ENCODE measurements around the gene NDUFS1. TPM values are rescaled to one million over a fixed set of nuclear protein-coding genes. Genes with fewer than 3 reads are reported as not detected.
"Not testable (repeated sequence)": the region's sequence is repeated elsewhere in the genome, so short reads cannot be mapped to it uniquely, and the experiment has no call there.

Gene NDUFS1
- total and polyA plus RNA-seq, 2 experiments from 2014 or later = 34.5 to 97.9 TPM

DNA sequence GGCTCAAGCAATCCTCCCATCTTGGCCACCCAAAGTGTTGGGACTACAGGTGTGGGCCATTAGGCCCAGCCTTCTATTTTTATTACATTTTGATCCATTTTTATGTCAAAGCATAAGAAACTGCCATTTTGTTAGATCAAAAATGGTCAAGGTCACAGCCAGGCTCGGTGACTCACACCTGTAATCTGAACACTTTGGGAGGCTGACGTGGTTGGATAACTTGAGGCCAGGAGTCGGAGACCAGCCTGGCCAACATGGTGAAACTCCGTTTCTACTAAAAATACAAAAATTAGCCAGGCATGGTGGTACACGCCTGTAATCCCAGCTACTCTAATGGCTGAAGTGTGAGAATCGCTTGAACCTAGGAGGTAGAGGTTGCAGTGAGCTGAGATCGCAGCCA, 49.7 kb upstream of the NDUFS1 start:
- Histone ChIP-seq H3K9me2 (ENCODE audit: insufficient read depth) (no peaks in the 10 kb centered on the region), H2AFZ (no peak overlapping the region), H3K4me2 (no peak overlapping the region), H3K27me3 (ENCODE audit: insufficient read depth) (no peaks in the 10 kb centered on the region), H3K27ac (ENCODE audit: low read depth) (no peak overlapping the region; the same call in 1 of the 2 replicates), H3K4me1 (ENCODE audit: insufficient read depth) (peaks cover 28% of the 10 kb centered on the region), H4K20me1 (replicated peaks; ENCODE audit: insufficient read depth) (no peaks in the 10 kb centered on the region), H3K79me2 (replicated peaks; ENCODE audit: insufficient read depth) (no peaks in the 10 kb centered on the region), H3F3A (replicated peaks; ENCODE audit: low read depth) (no peaks in the 10 kb centered on the region), H3K36me3 (ENCODE audit: insufficient read depth) (no peaks in the 10 kb centered on the region), H3K4me3 (no peak overlapping the region)
- H3K4me1 Mint-ChIP-seq = peaks cover 28% of the 10 kb centered on the region
- no peaks in the 10 kb centered on the region for H3K9me3 Mint-ChIP-seq
- H3K27me3 Mint-ChIP-seq (ENCODE audit: insufficient read depth, low read depth, poor library complexity) = no peaks in the 10 kb centered on the region
- no peak overlapping the region for H3K27ac Mint-ChIP-seq
- no peaks in the 10 kb centered on the region for H3K36me3 Mint-ChIP-seq (ENCODE audit: low read depth)
- no peak for TF ChIP-seq STAT1 (IDR thresholded peaks at IDR 0.05; ENCODE audit: unreplicated experiment)
- no peak for TF ChIP-seq ZNF331 (CRISPR knock-in tag; IDR thresholded peaks at IDR 0.05; ENCODE audit: low read depth)
- TF ChIP-seq ZNF462 (CRISPR knock-in tag; IDR thresholded peaks at IDR 0.05) = no peak
- no peak for TF ChIP-seq CREB1 (CRISPR knock-in tag; IDR thresholded peaks at IDR 0.05; ENCODE audit: low read depth)
- TF ChIP-seq, protein P1, sequence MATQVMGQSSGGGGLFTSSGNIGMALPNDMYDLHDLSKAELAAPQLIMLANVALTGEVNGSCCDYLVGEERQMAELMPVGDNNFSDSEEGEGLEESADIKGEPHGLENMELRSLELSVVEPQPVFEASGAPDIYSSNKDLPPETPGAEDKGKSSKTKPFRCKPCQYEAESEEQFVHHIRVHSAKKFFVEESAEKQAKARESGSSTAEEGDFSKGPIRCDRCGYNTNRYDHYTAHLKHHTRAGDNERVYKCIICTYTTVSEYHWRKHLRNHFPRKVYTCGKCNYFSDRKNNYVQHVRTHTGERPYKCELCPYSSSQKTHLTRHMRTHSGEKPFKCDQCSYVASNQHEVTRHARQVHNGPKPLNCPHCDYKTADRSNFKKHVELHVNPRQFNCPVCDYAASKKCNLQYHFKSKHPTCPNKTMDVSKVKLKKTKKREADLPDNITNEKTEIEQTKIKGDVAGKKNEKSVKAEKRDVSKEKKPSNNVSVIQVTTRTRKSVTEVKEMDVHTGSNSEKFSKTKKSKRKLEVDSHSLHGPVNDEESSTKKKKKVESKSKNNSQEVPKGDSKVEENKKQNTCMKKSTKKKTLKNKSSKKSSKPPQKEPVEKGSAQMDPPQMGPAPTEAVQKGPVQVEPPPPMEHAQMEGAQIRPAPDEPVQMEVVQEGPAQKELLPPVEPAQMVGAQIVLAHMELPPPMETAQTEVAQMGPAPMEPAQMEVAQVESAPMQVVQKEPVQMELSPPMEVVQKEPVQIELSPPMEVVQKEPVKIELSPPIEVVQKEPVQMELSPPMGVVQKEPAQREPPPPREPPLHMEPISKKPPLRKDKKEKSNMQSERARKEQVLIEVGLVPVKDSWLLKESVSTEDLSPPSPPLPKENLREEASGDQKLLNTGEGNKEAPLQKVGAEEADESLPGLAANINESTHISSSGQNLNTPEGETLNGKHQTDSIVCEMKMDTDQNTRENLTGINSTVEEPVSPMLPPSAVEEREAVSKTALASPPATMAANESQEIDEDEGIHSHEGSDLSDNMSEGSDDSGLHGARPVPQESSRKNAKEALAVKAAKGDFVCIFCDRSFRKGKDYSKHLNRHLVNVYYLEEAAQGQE (IDR thresholded peaks at IDR 0.05; ENCODE audit: unreplicated experiment) = no peak
- no peak for TF ChIP-seq POLR2AphosphoS5 (IDR thresholded peaks at IDR 0.05; ENCODE audit: low read depth)
- no peak for TF ChIP-seq JUNB (IDR thresholded peaks at IDR 0.05; ENCODE audit: unreplicated experiment)
- no peak for TF ChIP-seq NANOG (IDR thresholded peaks at IDR 0.05; ENCODE audit: borderline replicate concordance)
- DNase-seq (ENCODE audit: low spot score) (no peak), ATAC-seq (no peak)
- H3K4me3 Mint-ChIP-seq = no peak overlapping the region

GRCh38 chr2:206207316-206207715, 48.1 kb upstream of the NDUFS1 start:
- not testable (repeated sequence) for H3K27ac ChIP-seq (ENCODE audit: low read depth); H3K79me2 ChIP-seq (replicated peaks; ENCODE audit: insufficient read depth); H3F3A ChIP-seq (replicated peaks; ENCODE audit: low read depth); ATAC-seq; H4K20me1 ChIP-seq (replicated peaks; ENCODE audit: insufficient read depth); H3K4me2 ChIP-seq; H3K27me3 Mint-ChIP-seq (ENCODE audit: insufficient read depth, low read depth, poor library complexity); H3K27me3 ChIP-seq (ENCODE audit: insufficient read depth); H3K4me3 Mint-ChIP-seq; H3K4me3 ChIP-seq; H3K9me3 Mint-ChIP-seq; DNase-seq (ENCODE audit: low spot score); H3K9me2 ChIP-seq (ENCODE audit: insufficient read depth); H3K27ac Mint-ChIP-seq; H3K36me3 Mint-ChIP-seq (ENCODE audit: low read depth); H3K36me3 ChIP-seq (ENCODE audit: insufficient read depth); H2AFZ ChIP-seq
- peaks cover 14% of the 10 kb centered on the region for H3K4me1 ChIP-seq (ENCODE audit: insufficient read depth)
- H3K4me1 Mint-ChIP-seq = peaks cover 14% of the 10 kb centered on the region

All from GM23338 (cell line).